OCI-LY7 (cell line): Measurements from ENCODE around the gene OR11A1.

ENCODE experiments used
- CTCF ChIP-seq: fragments of 200-600 bp; sonication (generic); conservative IDR thresholded peaks from 2 replicates; pipeline ENCODE4 v1.5.1; 2014; ENCODE audit warnings: mild to moderate bottlenecking, antibody characterized with exemption, low read length, moderate library complexity, mixed read lengths
- EZH2phosphoT487 ChIP-seq: fragments of 200-600 bp; sonication (generic); IDR thresholded peaks from 2 replicates; pipeline ENCODE4 v1.6.1; 2018; ENCODE audit warnings: low read depth, borderline replicate concordance, mild to moderate bottlenecking, mixed run types, antibody characterized with exemption, low read length, moderate library complexity, mixed read lengths

DNA sequence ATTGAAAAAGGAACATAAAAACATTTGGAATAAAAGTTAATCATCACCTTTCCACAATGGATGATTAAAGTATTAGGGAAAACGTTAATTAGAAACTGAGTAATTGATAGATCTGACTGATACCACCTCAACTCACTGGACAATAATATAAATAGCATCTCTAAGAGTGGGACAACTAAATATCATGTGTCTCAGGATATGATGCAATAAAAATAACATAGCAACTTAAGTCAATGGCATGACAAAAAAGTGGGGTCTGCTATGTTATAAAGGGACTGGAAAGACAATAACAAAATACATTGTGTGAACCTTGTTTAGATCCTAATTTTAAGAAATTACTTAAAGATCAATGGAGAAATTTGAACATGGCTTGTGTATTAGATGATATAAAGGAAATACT is 31.8 kb downstream of the OR11A1 start:
- TF ChIP-seq CTCF, result no peak
- no peak for TF ChIP-seq EZH2phosphoT487
